ENCODE results near the gene PLCG1. TPM values are rescaled to one million over a fixed set of nuclear protein-coding genes. Genes with fewer than 3 reads are reported as not detected.

The PLCG1 gene
- total RNA-seq, 1 experiment from 2014 or later, result 64.1 TPM

- no TSS peak for BruUV-seq (replicated peaks)
- no peaks in the 10 kb centered on the region for H3K27me3 ChIP-seq (ENCODE audit: insufficient read depth, low read depth)
These were observed 13.3 kb downstream of the PLCG1 start for GRCh38 chr20:41150664-41151063.

GRCh38 chr20:41151134-41151869 is 14.0 kb downstream of the PLCG1 start:
- POLR2A ChIA-PET (ENCODE audit: unreplicated experiment), result no interaction called here
- H3K79me2 ChIP-seq (ENCODE audit: low read depth), result peaks cover 15% of the 10 kb centered on the region

More at GRCh38 chr20:41150664-41151063, 13.3 kb downstream of the PLCG1 start:
- H3K36me3 ChIP-seq (ENCODE audit: low read depth), result no peaks in the 10 kb centered on the region
- H3K9me2 ChIP-seq (ENCODE audit: insufficient read depth), result no peaks in the 10 kb centered on the region
- H2AFZ ChIP-seq, result no peak overlapping the region
- no peak overlapping the region for H3K27ac ChIP-seq
- POLR2A ChIA-PET (ENCODE audit: unreplicated experiment), result no interaction called here
- DNase-seq, result no peak
- no peaks in the 10 kb centered on the region; the same call in 1 of the 2 replicates for H4K20me1 ChIP-seq (ENCODE audit: insufficient read depth)
- no peak overlapping the region for H3K4me2 ChIP-seq
- H3K9me3 ChIP-seq (ENCODE audit: insufficient read depth, low read depth), result no peaks in the 10 kb centered on the region
- H3K4me3 ChIP-seq, result no peak overlapping the region
- TF ChIP-seq CTCF (conservative IDR thresholded peaks at IDR 0.05) (no peak), EZH2 (IDR thresholded peaks at IDR 0.05; ENCODE audit: low read depth) (no peak)
- H3F3A ChIP-seq (ENCODE audit: insufficient read depth, low read depth), result peaks cover 8% of the 10 kb centered on the region; the same call in 1 of the 2 replicates
- CTCF ChIA-PET, result no interaction called here
- intact Hi-C loops (cut with micrococcal nuclease; ENCODE audit: unreplicated experiment), result no loop called here
- peaks cover 7% of the 10 kb centered on the region; the same call in 1 of the 2 replicates for H3K4me1 ChIP-seq (replicated peaks; ENCODE audit: insufficient read depth)
- peaks cover 16% of the 10 kb centered on the region for H3K79me2 ChIP-seq (ENCODE audit: low read depth)

GRCh38 chr20:41152108-41152757 is 14.9 kb downstream of the PLCG1 start:
- Histone ChIP-seq H3K4me2 (no peak overlapping the region), H3K27ac (no peak overlapping the region), H2AFZ (no peak overlapping the region), H4K20me1 (ENCODE audit: insufficient read depth) (no peaks in the 10 kb centered on the region; the same call in 1 of the 2 replicates), H3K36me3 (ENCODE audit: low read depth) (no peaks in the 10 kb centered on the region), H3K9me3 (ENCODE audit: insufficient read depth, low read depth) (no peaks in the 10 kb centered on the region), H3K4me1 (replicated peaks; ENCODE audit: insufficient read depth) (peaks cover 7% of the 10 kb centered on the region; the same call in 1 of the 2 replicates), H3K79me2 (ENCODE audit: low read depth) (peaks cover 15% of the 10 kb centered on the region), H3F3A (ENCODE audit: insufficient read depth, low read depth) (peaks cover 8% of the 10 kb centered on the region; the same call in 1 of the 2 replicates), H3K9me2 (ENCODE audit: insufficient read depth) (no peaks in the 10 kb centered on the region), H3K4me3 (no peak overlapping the region), H3K27me3 (ENCODE audit: insufficient read depth, low read depth) (no peaks in the 10 kb centered on the region)
- TF ChIP-seq EZH2 (IDR thresholded peaks at IDR 0.05; ENCODE audit: low read depth) (no peak), CTCF (conservative IDR thresholded peaks at IDR 0.05) (no peak)
- POLR2A ChIA-PET (ENCODE audit: unreplicated experiment), result no interaction called here
- CTCF ChIA-PET, result no interaction called here
- intact Hi-C loops (cut with micrococcal nuclease; ENCODE audit: unreplicated experiment), result no loop called here
- no peak for DNase-seq
- no TSS peak for BruUV-seq (replicated peaks)

More at GRCh38 chr20:41151134-41151869, 14.0 kb downstream of the PLCG1 start:
- TF ChIP-seq CTCF (conservative IDR thresholded peaks at IDR 0.05), result no peak
- TF ChIP-seq EZH2 (IDR thresholded peaks at IDR 0.05; ENCODE audit: low read depth), result no peak
- Histone ChIP-seq H2AFZ (no peak overlapping the region), H3K4me3 (no peak overlapping the region), H3K4me2 (no peak overlapping the region), H3K9me2 (ENCODE audit: insufficient read depth) (no peaks in the 10 kb centered on the region), H4K20me1 (ENCODE audit: insufficient read depth) (no peaks in the 10 kb centered on the region; the same call in 1 of the 2 replicates), H3F3A (ENCODE audit: insufficient read depth, low read depth) (peaks cover 8% of the 10 kb centered on the region; the same call in 1 of the 2 replicates), H3K36me3 (ENCODE audit: low read depth) (no peaks in the 10 kb centered on the region), H3K27me3 (ENCODE audit: insufficient read depth, low read depth) (no peaks in the 10 kb centered on the region), H3K4me1 (replicated peaks; ENCODE audit: insufficient read depth) (peaks cover 7% of the 10 kb centered on the region; the same call in 1 of the 2 replicates), H3K9me3 (ENCODE audit: insufficient read depth, low read depth) (no peaks in the 10 kb centered on the region), H3K27ac (no peak overlapping the region)
- no peak for DNase-seq
- CTCF ChIA-PET, result no interaction called here
- intact Hi-C loops (cut with micrococcal nuclease; ENCODE audit: unreplicated experiment), result no loop called here
- BruUV-seq (replicated peaks), result no TSS peak
